ENCODE measurements around the gene ANLN.

DNA sequence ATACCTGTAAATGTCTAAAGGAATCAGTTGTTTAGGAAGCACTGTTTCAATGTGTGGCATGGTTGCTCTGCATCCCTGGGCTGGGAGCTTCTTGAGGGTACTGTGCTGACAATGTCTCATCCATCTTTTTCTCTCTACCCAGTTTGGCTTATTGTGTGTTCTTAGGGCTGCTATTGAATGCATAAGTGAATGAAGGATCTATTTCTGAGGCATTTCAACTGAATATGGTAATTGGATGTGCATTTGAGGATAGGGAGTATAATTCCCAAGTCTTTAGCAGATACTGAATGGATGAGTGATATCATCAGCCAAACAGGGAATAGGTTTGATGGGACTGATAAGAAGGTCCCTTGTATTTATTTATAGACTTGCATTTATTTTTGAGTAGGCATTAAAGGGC lies 64.1 kb downstream of the ANLN start:
- TF ChIP-seq, protein P1, sequence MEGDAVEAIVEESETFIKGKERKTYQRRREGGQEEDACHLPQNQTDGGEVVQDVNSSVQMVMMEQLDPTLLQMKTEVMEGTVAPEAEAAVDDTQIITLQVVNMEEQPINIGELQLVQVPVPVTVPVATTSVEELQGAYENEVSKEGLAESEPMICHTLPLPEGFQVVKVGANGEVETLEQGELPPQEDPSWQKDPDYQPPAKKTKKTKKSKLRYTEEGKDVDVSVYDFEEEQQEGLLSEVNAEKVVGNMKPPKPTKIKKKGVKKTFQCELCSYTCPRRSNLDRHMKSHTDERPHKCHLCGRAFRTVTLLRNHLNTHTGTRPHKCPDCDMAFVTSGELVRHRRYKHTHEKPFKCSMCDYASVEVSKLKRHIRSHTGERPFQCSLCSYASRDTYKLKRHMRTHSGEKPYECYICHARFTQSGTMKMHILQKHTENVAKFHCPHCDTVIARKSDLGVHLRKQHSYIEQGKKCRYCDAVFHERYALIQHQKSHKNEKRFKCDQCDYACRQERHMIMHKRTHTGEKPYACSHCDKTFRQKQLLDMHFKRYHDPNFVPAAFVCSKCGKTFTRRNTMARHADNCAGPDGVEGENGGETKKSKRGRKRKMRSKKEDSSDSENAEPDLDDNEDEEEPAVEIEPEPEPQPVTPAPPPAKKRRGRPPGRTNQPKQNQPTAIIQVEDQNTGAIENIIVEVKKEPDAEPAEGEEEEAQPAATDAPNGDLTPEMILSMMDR (IDR thresholded peaks at IDR 0.05): no peak
- no peak for TF ChIP-seq POLR2A (IDR thresholded peaks at IDR 0.05)

Measured in Peyer's patch (tissue), 4 donors.